H9 (cell line): ENCODE measurements around the gene RAVER1. TPM values are rescaled to one million over a fixed set of nuclear protein-coding genes. Genes with fewer than 3 reads are reported as not detected.

Source experiments
- DNase-seq: peaks from one replicate; pipeline ENCODE4 v3.0.0-alpha.2; 2017
- H2AFZ ChIP-seq: one replicate; pipeline ENCODE4 v1.6.1; 2013; ENCODE audit warnings: mild to moderate bottlenecking, low read length, control low read depth, moderate library complexity
- H2AK5ac ChIP-seq: 2 replicates; pipeline ENCODE4 v1.6.1; 2013; ENCODE audit warnings: low read length, control low read depth, mixed read lengths; ENCODE audit not compliant: insufficient read length
- H2BK120ac ChIP-seq: one replicate; pipeline ENCODE4 v1.6.1; 2013; ENCODE audit warnings: low read depth, mild to moderate bottlenecking, low read length, control low read depth, inconsistent platforms; ENCODE audit not compliant: poor library complexity, severe bottlenecking
- H2BK12ac ChIP-seq: 2 replicates; pipeline ENCODE4 v1.6.1; 2013; ENCODE audit warnings: low read length, control low read depth, mixed read lengths, low read depth; ENCODE audit not compliant: insufficient read length
- H2BK15ac ChIP-seq: 2 replicates; pipeline ENCODE4 v1.6.1; 2013; ENCODE audit warnings: low read depth, low read length, control low read depth
- H2BK20ac ChIP-seq: one replicate; pipeline ENCODE4 v1.6.1; 2013; ENCODE audit warnings: low read depth, mild to moderate bottlenecking, low read length, control low read depth, inconsistent platforms; ENCODE audit not compliant: poor library complexity, severe bottlenecking
- H2BK5ac ChIP-seq: 2 replicates; pipeline ENCODE4 v1.6.1; 2013; ENCODE audit warnings: low read length, control low read depth, mixed read lengths; ENCODE audit not compliant: insufficient read length
- H3K14ac ChIP-seq: 2 replicates; pipeline ENCODE4 v1.6.1; 2013; ENCODE audit warnings: low read length, control low read depth; ENCODE audit not compliant: insufficient read depth
- H3K18ac ChIP-seq: 2 replicates; pipeline ENCODE4 v1.6.1; 2013; ENCODE audit warnings: low read depth, mild to moderate bottlenecking, mixed read lengths, low read length, control low read depth; ENCODE audit not compliant: insufficient read length
- H3K23ac ChIP-seq: 2 replicates; pipeline ENCODE4 v1.6.1; 2013; ENCODE audit warnings: low read length, control low read depth, mixed read lengths, low read depth; ENCODE audit not compliant: insufficient read length
- H3K23me2 ChIP-seq: 2 replicates; pipeline ENCODE4 v1.6.1; 2013; ENCODE audit warnings: low read depth, mild to moderate bottlenecking, mixed read lengths, low read length, control low read depth; ENCODE audit not compliant: insufficient read length, poor library complexity, severe bottlenecking
- H3K27ac ChIP-seq: 2 replicates; pipeline ENCODE4 v1.5.1; 2013; ENCODE audit warnings: low read length, control low read depth, mixed read lengths, low read depth; ENCODE audit not compliant: insufficient read length
- H3K27me3 ChIP-seq: 2 replicates; pipeline ENCODE4 v1.6.1; 2013; ENCODE audit warnings: low read length, control low read depth, inconsistent platforms; ENCODE audit not compliant: insufficient read depth
- H3K4ac ChIP-seq: 2 replicates; pipeline ENCODE4 v1.6.1; 2013; ENCODE audit warnings: low read depth, mild to moderate bottlenecking, control low read depth, inconsistent platforms, low read length, moderate library complexity
- H3K4me1 ChIP-seq: 2 replicates; pipeline ENCODE4 v1.6.1; 2013; ENCODE audit warnings: low read length, control low read depth, inconsistent platforms; ENCODE audit not compliant: insufficient read depth
- H3K4me2 ChIP-seq: 2 replicates; pipeline ENCODE4 v1.6.1; 2013; ENCODE audit warnings: low read length, control low read depth, mixed read lengths; ENCODE audit not compliant: insufficient read length, insufficient read depth
- H3K56ac ChIP-seq: 2 replicates; pipeline ENCODE4 v1.6.1; 2013; ENCODE audit warnings: low read depth, mild to moderate bottlenecking, mixed read lengths, low read length, control low read depth; ENCODE audit not compliant: insufficient read length
- H3K79me1 ChIP-seq: 2 replicates; pipeline ENCODE4 v1.6.1; 2013; ENCODE audit warnings: low read depth, mild to moderate bottlenecking, moderate library complexity, low read length, control low read depth, inconsistent platforms; ENCODE audit not compliant: insufficient read depth, poor library complexity, severe bottlenecking
- H3K79me2 ChIP-seq: 2 replicates; pipeline ENCODE4 v1.6.1; 2013; ENCODE audit warnings: low read length, control low read depth, inconsistent platforms; ENCODE audit not compliant: insufficient read depth
- H3K9ac ChIP-seq: 2 replicates; pipeline ENCODE4 v1.6.1; 2013; ENCODE audit warnings: low read length, control low read depth, mixed read lengths; ENCODE audit not compliant: insufficient read length; ENCODE audit errors: extremely low read depth
- H3K9me3 ChIP-seq: one replicate; pipeline ENCODE4 v1.6.1; 2013; ENCODE audit warnings: low read depth, low read length, inconsistent platforms; ENCODE audit not compliant: control insufficient read depth
- H3T11ph ChIP-seq: one replicate; pipeline ENCODE4 v1.6.1; 2013; ENCODE audit warnings: mild to moderate bottlenecking, low read length, control low read depth, inconsistent platforms
- H4K20me1 ChIP-seq: one replicate; pipeline ENCODE4 v1.6.1; 2013; ENCODE audit not compliant: control insufficient read depth, insufficient read length, insufficient read depth
- H4K5ac ChIP-seq: 2 replicates; pipeline ENCODE4 v1.6.1; 2013; ENCODE audit warnings: low read depth, mild to moderate bottlenecking, mixed read lengths, low read length, control low read depth; ENCODE audit not compliant: insufficient read length
- H4K8ac ChIP-seq: replicated peaks from 2 replicates; pipeline ENCODE4 v1.6.1; 2013; ENCODE audit warnings: low read length, control low read depth, mixed read lengths, low read depth; ENCODE audit not compliant: insufficient read length
- H4K91ac ChIP-seq: 2 replicates; pipeline ENCODE4 v1.6.1; 2013; ENCODE audit warnings: low read depth, mild to moderate bottlenecking, moderate library complexity, mixed read lengths, low read length, control low read depth; ENCODE audit not compliant: insufficient read length
- H3K27ac Mint-ChIP-seq, 3 experiments: 2 replicates in 2 of 3; 3 replicates in 1 of 3; pipeline ENCODE4 v1.8.0; 2020 to 2021; ENCODE audit warnings: mixed read lengths in 3 of 3, mild to moderate bottlenecking in 1 of 3, moderate library complexity in 1 of 3
- H3K27me3 Mint-ChIP-seq: 2 replicates; pipeline ENCODE4 v1.8.0; 2021; ENCODE audit warnings: low read depth, mild to moderate bottlenecking, moderate library complexity, mixed read lengths
- H3K36me3 Mint-ChIP-seq, 3 experiments: 2 replicates in 2 of 3; 3 replicates in 1 of 3; pipeline ENCODE4 v1.8.0; 2020 to 2021; ENCODE audit warnings: low read depth in 3 of 3, mixed read lengths in 3 of 3; ENCODE audit not compliant: insufficient read depth in 1 of 3
- H3K4me1 Mint-ChIP-seq, 2 experiments: 2 replicates each; pipeline ENCODE4 v1.8.0; 2020; ENCODE audit warnings: mixed read lengths in 2 of 2
- H3K4me3 Mint-ChIP-seq, 2 experiments: 2 replicates in 1 of 2; 3 replicates in 1 of 2; pipeline ENCODE4 v1.8.0; 2020 to 2021; ENCODE audit warnings: mild to moderate bottlenecking in 2 of 2, mixed read lengths in 2 of 2, moderate library complexity in 1 of 2
- H3K9me3 Mint-ChIP-seq, 2 experiments: 2 replicates in 1 of 2; 3 replicates in 1 of 2; pipeline ENCODE4 v1.8.0; 2020; ENCODE audit warnings: mild to moderate bottlenecking in 2 of 2, mixed read lengths in 2 of 2, moderate library complexity in 1 of 2
- WGBS: extraction: QIAGEN DNeasy Blood & Tissue Kit; methylation state at CpG from one replicate; pipeline ENCODE4 v1.1.7; 2013; ENCODE audit warnings: missing lambda C conversion rate, low lambda C conversion rate, mixed read lengths; ENCODE audit not compliant: insufficient read length; ENCODE audit errors: extremely low coverage; 5-methylcytosine and 5-hydroxymethylcytosine counted together
- total RNA-seq: library from RNA; stranded (reverse); gene quantifications from 2 replicates; pipeline ENCODE4 v1.2.1, GENCODE V29; 2021
- TF ChIP-seq, protein P1 (sequence below): fragments of 200-600 bp; sonication (generic); conservative IDR thresholded peaks from 3 replicates; pipeline ENCODE4 v1.8.0; 2021; ENCODE audit warnings: antibody characterized with exemption, mild to moderate bottlenecking

Gene RAVER1
- total RNA-seq, 1 experiment from 2014 or later = 74.7 TPM

DNA sequence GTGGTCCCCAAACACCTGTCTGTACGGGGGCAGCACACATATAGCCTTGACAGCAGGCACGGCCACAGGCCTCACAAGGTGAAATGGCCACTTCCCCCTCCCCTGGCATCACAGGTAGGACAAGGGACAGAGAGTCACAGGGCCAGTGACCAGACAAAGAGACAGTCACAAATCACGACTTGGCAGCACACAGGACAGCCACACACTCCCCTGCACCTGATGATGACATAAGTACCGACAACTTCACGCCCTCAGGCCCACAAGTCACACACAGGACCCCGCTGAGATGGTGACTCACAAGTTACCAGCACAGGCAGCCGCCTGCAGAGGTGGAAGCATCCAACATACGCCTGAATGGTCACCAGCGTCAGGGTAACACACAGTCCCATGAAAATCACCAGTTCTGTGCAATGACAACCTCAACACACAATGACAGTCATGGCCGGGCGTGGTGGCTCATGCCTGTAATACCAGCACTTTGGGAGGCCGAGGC lies 30.5 kb upstream of the RAVER1 start:
- H2BK15ac ChIP-seq = no peak overlapping the region
- H4K8ac ChIP-seq = no peak overlapping the region
- no peak overlapping the region for H3K14ac ChIP-seq
- no peaks in the 10 kb centered on the region for H4K20me1 ChIP-seq
- TF ChIP-seq, protein P1, sequence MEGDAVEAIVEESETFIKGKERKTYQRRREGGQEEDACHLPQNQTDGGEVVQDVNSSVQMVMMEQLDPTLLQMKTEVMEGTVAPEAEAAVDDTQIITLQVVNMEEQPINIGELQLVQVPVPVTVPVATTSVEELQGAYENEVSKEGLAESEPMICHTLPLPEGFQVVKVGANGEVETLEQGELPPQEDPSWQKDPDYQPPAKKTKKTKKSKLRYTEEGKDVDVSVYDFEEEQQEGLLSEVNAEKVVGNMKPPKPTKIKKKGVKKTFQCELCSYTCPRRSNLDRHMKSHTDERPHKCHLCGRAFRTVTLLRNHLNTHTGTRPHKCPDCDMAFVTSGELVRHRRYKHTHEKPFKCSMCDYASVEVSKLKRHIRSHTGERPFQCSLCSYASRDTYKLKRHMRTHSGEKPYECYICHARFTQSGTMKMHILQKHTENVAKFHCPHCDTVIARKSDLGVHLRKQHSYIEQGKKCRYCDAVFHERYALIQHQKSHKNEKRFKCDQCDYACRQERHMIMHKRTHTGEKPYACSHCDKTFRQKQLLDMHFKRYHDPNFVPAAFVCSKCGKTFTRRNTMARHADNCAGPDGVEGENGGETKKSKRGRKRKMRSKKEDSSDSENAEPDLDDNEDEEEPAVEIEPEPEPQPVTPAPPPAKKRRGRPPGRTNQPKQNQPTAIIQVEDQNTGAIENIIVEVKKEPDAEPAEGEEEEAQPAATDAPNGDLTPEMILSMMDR = no peak
- H3K79me1 ChIP-seq = no peaks in the 10 kb centered on the region
- no peak overlapping the region for H2BK20ac ChIP-seq
- H3K79me2 ChIP-seq = no peaks in the 10 kb centered on the region
- H3K27me3 ChIP-seq = no peaks in the 10 kb centered on the region
- no peak overlapping the region for H4K5ac ChIP-seq
- no peak overlapping the region for H3K23ac ChIP-seq
- Mint-ChIP-seq H3K27ac (no peak overlapping the region), H3K27me3 (no peaks in the 10 kb centered on the region; the same call in 1 of the 2 replicates), H3K4me1 (no peaks in the 10 kb centered on the region), H3K4me3 (no peak overlapping the region), H3K36me3 (peaks cover 15 to 59% (median 50%) of the 10 kb centered on the region in 3 experiments; a peak in 6 of 7 replicates), H3K9me3 (no peaks in the 10 kb centered on the region)
- no peak overlapping the region for H2AFZ ChIP-seq
- H3K4me2 ChIP-seq = no peak overlapping the region
- H3K23me2 ChIP-seq = no peaks in the 10 kb centered on the region
- H2BK120ac ChIP-seq = no peak overlapping the region
- H3K56ac ChIP-seq = no peak overlapping the region
- no peak overlapping the region for H3T11ph ChIP-seq
- H4K91ac ChIP-seq = no peak overlapping the region
- H3K18ac ChIP-seq = no peak overlapping the region
- H2BK12ac ChIP-seq = no peak overlapping the region
- no peak overlapping the region for H2AK5ac ChIP-seq
- H3K4ac ChIP-seq = no peak overlapping the region
- no peak overlapping the region for H2BK5ac ChIP-seq
- no CpG with 5 or more reads among the region's 12 CpGs for WGBS
- H3K27ac ChIP-seq = no peak overlapping the region
- H3K9ac ChIP-seq = no peak overlapping the region
- no peaks in the 10 kb centered on the region for H3K4me1 ChIP-seq
- no peak for DNase-seq
- no peaks in the 10 kb centered on the region for H3K9me3 ChIP-seq
